HG02884 (cell line): ENCODE measurements around the gene FAM83G.
"Not testable (repeated sequence)": the region's sequence is repeated elsewhere in the genome, so short reads cannot be mapped to it uniquely, and the experiment has no call there.

Experiments used
- ATAC-seq: cut with Tn5 transposase; IDR thresholded peaks from one replicate; pipeline ENCODE4 v1.9.1; 2021; ENCODE audit warnings: mild to moderate bottlenecking, moderate library complexity; ENCODE audit not compliant: unreplicated experiment

FAM83G gene

GRCh38 chr17:18959071-18959844, 45.3 kb downstream of the FAM83G start:
- ATAC-seq: no peak

DNA sequence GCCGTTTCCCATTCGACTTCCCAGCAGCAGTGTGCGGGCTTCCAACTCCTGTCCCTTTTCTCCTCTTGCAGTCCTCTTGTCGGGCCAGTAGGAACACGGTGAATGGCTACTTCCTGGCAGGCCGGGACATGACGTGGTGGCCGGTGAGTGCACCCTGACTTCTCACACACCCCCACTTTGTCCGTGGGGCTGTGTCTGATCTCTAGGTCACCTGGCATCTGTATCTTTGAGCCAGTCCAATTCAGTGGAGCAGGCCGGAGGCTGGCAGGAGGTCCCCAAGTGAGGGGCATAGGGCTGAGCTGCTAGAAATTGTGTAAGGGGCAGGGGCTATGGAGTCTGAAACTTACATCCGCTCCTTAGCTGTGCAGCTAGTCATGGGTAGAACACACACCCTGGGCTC, 46.0 kb downstream of the FAM83G start:
- ATAC-seq: no peak

DNA sequence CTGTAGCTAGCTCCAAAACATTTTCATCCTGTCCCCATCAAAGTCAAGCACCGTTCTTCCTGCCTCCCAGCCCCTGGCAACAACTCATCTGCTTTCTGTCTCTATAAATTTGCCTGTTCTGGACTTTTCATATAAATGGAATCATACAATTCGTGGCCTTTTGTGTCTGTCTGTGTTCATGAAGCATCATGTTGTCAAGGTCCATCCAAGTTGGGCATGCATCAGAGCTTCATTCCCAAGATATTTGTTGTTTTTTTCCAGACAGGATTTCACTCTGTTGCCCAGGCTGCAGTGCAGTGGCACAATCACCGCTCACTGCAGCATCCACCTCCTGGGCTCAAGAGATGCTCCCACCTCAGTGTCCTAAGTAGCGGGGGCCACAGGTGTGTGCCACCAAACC, 46.7 kb downstream of the FAM83G start:
- no peak for ATAC-seq

DNA sequence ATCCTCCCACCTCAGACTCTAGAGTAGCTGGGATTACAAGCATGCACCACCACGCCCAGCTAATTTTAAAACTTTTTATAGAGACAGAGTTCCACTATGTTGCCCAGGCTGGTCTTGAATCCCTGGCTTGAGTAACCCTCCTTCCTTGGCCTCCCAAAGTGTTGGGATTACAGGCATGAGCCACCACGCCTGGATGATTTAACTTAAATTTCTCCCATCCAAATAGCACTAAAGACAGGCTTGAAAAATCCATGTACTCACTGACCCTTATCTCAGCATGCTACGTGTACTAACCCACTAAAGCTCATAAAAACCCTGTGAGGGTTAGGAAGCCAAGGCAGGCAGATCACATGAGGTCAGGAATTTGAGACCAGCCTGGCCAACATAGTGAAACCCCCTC, 48.0 kb downstream of the FAM83G start:
- ATAC-seq: no peak

DNA sequence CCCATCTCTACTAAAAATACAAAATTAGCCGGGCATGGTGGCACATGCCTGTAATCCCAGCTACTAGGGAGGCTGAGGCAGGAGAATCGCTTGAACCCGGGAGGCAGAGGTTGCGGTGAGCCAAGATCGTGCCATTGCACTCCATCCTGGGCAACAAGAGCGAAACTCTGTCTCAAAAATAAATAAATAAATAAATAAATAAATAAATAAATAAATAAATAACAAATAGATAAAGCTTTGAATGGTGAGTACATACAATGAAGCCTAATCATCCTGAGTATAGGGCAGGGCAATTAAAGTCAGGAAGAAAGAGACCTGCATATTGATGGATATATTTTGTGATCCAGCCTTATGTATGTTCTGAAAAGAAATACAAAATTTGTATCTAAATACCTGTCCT, 48.5 kb downstream of the FAM83G start:
- ATAC-seq: not testable (repeated sequence)

GRCh38 chr17:18955009-18955408, 49.6 kb downstream of the FAM83G start:
- ATAC-seq: no peak

- ATAC-seq: no peak
These were observed 50.2 kb downstream of the FAM83G start for GRCh38 chr17:18954321-18954720.

GRCh38 chr17:18953231-18953728, 51.3 kb downstream of the FAM83G start:
- no peak for ATAC-seq

DNA sequence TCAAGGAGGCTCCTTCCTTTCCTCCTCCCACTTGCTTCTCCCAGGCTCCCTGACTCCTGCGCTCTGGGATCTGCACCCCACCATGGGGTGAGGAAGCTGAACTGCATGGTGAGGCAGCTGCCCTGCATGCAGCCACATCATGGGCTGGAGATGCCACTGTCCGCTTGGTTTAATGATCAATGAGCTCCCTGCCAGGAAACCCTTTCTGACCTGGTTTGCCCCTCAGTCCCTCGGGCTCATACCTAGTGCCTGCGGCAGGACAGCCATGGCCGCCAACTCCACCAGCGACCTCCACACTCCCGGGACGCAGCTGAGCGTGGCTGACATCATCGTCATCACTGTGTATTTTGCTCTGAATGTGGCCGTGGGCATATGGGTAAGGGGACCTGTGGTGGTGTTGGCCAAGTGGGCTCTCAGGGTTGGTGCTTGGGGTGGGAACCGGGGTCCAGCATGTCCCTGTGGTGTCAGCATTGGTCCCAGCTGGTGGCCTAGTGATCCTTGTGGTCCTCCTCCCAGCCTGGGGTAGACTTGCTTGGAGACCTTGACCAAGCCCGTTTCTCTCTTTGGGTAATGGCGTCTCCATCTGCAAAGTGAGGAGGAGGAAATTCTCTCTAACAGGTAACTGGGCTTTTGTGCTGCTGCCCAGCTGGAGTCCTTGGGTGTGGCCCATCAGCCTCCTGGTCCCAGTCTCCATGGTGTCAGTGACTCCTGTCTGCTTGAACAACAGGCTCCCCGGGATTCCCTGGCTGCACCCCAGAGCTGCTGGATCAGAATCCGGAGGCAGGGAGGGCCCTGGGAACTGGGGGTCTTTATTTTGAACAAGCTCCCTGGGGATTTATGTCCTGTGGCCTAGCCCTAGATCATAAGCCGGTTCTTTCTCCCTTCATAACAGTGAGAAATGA, 52.4 kb downstream of the FAM83G start, which contains the start of gene SLC5A10:
Gene SLC5A10, plus strand, starts transcription at position 225 of the 902 bp plus-strand sequence. Its CDS starts 41 bp downstream, at position 266.
- ATAC-seq: no peak

- no peak for ATAC-seq
These were observed 53.3 kb downstream of the FAM83G start for GRCh38 chr17:18950944-18951905.

- no peak for ATAC-seq
These were observed 54.2 kb downstream of the FAM83G start for GRCh38 chr17:18950346-18950745.

DNA sequence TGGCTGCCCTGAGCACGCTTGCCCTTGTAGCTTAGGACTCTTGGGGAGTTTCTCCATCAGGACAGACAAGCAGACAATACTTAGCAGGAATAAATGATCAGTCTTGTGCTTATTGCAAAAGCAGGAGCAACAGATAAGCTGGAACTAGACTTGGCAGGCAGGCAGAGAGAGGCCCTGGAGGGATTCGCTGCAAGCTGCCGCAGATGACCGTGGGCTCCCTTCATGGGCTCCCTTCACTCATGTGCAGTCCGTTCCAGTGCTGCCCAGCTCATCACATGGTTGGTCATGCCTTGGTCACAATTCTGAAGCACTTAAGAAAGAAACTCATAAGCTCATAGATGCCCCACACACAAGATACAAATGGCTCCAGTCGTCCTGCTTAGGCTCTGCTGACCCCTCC, 55.0 kb downstream of the FAM83G start:
- no peak for ATAC-seq

DNA sequence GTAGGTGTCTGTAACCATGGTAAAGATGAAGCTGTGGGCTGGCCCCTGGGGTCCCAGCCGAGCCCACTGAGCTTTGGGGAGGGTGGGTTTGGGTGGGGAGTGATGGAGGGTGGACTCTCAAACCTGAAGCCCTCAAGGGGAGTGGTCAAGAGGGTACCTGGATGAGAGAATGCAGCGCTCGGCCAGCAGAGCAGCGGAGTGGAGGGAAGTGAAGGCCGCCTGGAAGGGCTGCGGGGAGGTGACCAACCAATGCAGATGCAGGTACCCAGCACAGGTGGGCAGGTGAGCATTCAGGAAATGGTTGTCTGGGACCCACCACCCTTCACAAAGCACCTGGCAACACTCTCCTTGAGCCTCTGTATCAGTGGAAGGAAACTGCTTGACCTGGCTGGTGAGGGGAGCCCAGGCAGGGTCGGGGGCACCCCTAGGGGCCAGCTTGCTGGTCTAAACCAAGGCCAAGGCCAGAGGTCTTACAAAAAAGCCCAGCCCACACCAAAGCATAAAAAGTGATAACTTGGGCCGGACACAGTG, 56.0 kb downstream of the FAM83G start:
- ATAC-seq: no peak

DNA sequence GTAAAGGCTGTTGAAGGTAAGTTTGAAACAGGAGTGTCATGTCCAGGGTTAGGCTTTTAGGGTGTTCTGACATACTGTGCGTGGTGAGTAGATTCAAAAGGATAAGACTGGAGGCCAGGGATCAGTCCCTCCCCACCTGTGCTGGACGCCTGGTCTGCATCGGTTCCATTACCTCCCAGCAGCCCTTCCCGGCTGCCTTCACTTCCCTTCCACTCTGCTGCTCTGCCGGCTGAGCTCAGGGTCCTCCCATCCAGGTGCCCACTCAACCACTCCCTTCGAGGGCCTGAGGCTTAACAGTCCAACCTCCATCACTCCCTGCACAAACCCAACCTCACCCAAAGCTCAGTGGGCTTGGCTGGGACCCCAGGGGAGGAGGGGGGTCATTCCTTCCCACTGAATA, 56.7 kb downstream of the FAM83G start:
- ATAC-seq: no peak

DNA sequence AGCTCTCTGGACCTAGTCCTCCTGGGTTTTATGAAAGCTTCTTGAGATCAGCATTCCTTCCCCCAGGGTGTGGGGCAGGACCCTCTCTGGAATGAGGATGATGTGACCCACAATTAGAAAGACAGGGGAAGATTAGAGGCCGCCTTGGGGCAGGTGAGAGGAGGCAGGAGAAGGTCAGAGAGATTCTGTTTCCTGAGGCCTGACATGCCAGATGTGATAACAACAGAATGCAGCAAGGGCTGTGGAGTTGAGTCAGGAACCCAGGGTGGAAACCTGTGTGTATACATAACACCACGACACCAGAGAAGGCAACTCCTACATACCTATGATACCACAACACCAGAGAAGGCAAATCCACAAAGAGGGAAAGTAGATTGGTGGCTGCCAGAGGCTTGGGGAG, 58.0 kb downstream of the FAM83G start:
- ATAC-seq: no peak

- no peak for ATAC-seq
These were observed 59.9 kb downstream of the FAM83G start for GRCh38 chr17:18944646-18945045.

DNA sequence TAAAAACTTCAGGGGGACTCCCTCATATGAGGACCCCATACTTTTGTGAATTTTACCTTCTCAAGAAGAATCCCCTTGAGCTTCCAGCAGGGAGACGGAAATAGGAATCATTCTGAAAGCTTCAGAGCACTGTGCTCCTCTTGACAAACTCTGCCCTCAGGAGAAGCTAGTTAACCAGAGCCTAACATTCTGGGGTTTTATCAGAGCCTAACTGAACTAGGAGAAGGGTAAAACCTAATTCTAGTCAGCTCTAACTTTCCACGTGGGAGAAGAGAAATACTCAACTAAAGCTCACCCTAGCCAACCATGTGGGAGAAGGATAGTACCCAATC, 65.9 kb downstream of the FAM83G start:
- no peak for ATAC-seq

GRCh38 chr17:18937981-18938691, 66.4 kb downstream of the FAM83G start:
- no peak for ATAC-seq

- ATAC-seq: no peak
These were observed 71.2 kb downstream of the FAM83G start for GRCh38 chr17:18933102-18934058.
